Measurements from ENCODE around the gene YY1. TPM values are rescaled to one million over a fixed set of nuclear protein-coding genes. Genes with fewer than 3 reads are reported as not detected.

The YY1 gene
- total and polyA plus RNA-seq, 2 of the 4 experiments (the other 2 are of a cell fraction): 21.7 to 29.9 TPM

DNA sequence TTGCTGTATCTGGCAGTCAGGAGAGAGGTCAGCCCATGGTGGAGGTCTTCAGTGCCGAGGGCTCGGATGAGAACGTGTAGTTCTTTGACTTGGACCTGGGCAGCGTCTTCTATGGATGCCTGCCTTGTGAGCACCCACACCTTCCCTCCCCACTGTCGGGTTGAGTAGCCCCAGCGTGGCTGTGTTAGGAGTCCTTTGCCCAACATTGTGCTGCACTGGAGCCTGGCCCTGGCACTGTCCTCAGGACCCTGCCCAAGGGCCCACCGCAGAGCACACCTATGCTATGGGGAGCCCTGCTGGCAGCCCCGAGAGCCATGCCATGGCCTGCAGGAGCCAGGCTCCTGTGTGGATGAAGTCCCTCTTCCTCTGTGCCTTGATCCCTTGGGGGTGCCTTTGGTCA is 40.6 kb downstream of the YY1 start:
- peaks cover 26% of the 10 kb centered on the region for H3K36me3 ChIP-seq (ENCODE audit: control insufficient read depth, insufficient read depth, low read length)
- dilution Hi-C loops (cut with HindIII; ENCODE audit: low sequenced_read_pairs, unreplicated experiment): no loop called here
- H2BK15ac ChIP-seq (ENCODE audit: low read depth, low read length): no peak overlapping the region
- peaks cover 11% of the 10 kb centered on the region for H3K4me1 ChIP-seq (ENCODE audit: control insufficient read depth, insufficient read depth, low read length)
- H3K9me3 ChIP-seq (ENCODE audit: control insufficient read depth, insufficient read depth, low read length): no peaks in the 10 kb centered on the region
- H2BK5ac ChIP-seq (ENCODE audit: low read depth, low read length, poor library complexity, severe bottlenecking): no peak overlapping the region
- no peak overlapping the region for H3K27ac ChIP-seq (ENCODE audit: insufficient read depth, low read length)
- ChIA-PET POLR2A (ENCODE audit: unreplicated experiment) (no interaction called here), CTCF (interaction anchor here (1.4 kb wide), 1 partner anchor 39 kb away, joined by 4 read pairs; no protein-coding TSS in a partner anchor)
- no peak overlapping the region for H4K8ac ChIP-seq (ENCODE audit: low read depth in 2 of 2, low read length in 2 of 2)
- BruUV-seq (replicated peaks): no TSS peak
- 100% methylated on average over 3 of the region's 8 CpGs; no CpG with 5 or more reads in 1 of the 2 experiments for WGBS, 2 experiments (ENCODE audit: extremely low coverage in 2 of 2, insufficient read length in 1 of 2)
- no peak overlapping the region for H3K4me3 ChIP-seq (ENCODE audit: insufficient read depth, low read depth, low read length)
- H2AFZ ChIP-seq (replicated peaks; ENCODE audit: low read length, poor library complexity): no peak overlapping the region
- in situ Hi-C loops (cut with MboI; ENCODE audit: low sequenced_read_pairs): no loop called here
- H3K18ac ChIP-seq (ENCODE audit: low read depth, low read length): no peak overlapping the region
- H4K20me1 ChIP-seq (ENCODE audit: insufficient read depth, low read length): peaks cover 47% of the 10 kb centered on the region
- peaks cover 39 to 80% of the 10 kb centered on the region in 2 experiments for H3K79me1 ChIP-seq (ENCODE audit: low read depth in 1 of 2, low read length in 2 of 2)
- no peak for ATAC-seq (ENCODE audit: low read depth)
- no peak overlapping the region for H3K56ac ChIP-seq (ENCODE audit: extremely low read depth, insufficient read depth, low read length)
- H4K91ac ChIP-seq (ENCODE audit: insufficient read depth, low read depth, low read length): no peak overlapping the region
- TF ChIP-seq BHLHE40 (IDR thresholded peaks at IDR 0.05; ENCODE audit: low read depth, low read length) (no peak), CHD1 (IDR thresholded peaks at IDR 0.05; ENCODE audit: low read depth, low read length) (no peak), CEBPB (IDR thresholded peaks at IDR 0.05; ENCODE audit: low read depth, low read length) (no peak), POLR2A (IDR thresholded peaks at IDR 0.05; ENCODE audit: low read depth, low read length) (no peak), NFE2L2 (IDR thresholded peaks at IDR 0.05; ENCODE audit: low read depth, low read length) (no peak), RCOR1 (IDR thresholded peaks at IDR 0.05; ENCODE audit: insufficient replicate concordance, low read length) (no peak), RFX5 (IDR thresholded peaks at IDR 0.05; ENCODE audit: low read depth, low read length) (no peak), RAD21 (IDR thresholded peaks at IDR 0.05; ENCODE audit: low read length) (no peak), MAFK (IDR thresholded peaks at IDR 0.05; ENCODE audit: low read depth, low read length) (no peak), FOS (IDR thresholded peaks at IDR 0.05; ENCODE audit: low read depth, low read length) (no peak), MXI1 (IDR thresholded peaks at IDR 0.05; ENCODE audit: borderline replicate concordance, low read depth, low read length) (no peak)
- TF ChIP-seq, protein P1, sequence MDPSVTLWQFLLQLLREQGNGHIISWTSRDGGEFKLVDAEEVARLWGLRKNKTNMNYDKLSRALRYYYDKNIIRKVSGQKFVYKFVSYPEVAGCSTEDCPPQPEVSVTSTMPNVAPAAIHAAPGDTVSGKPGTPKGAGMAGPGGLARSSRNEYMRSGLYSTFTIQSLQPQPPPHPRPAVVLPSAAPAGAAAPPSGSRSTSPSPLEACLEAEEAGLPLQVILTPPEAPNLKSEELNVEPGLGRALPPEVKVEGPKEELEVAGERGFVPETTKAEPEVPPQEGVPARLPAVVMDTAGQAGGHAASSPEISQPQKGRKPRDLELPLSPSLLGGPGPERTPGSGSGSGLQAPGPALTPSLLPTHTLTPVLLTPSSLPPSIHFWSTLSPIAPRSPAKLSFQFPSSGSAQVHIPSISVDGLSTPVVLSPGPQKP (IDR thresholded peaks at IDR 0.05; ENCODE audit: borderline replicate concordance, low read depth, low read length): no peak
- TF ChIP-seq, protein P2, sequence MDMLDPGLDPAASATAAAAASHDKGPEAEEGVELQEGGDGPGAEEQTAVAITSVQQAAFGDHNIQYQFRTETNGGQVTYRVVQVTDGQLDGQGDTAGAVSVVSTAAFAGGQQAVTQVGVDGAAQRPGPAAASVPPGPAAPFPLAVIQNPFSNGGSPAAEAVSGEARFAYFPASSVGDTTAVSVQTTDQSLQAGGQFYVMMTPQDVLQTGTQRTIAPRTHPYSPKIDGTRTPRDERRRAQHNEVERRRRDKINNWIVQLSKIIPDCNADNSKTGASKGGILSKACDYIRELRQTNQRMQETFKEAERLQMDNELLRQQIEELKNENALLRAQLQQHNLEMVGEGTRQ (IDR thresholded peaks at IDR 0.05; ENCODE audit: low read depth, low read length): no peak
- H2BK20ac ChIP-seq (ENCODE audit: low read depth, low read length): no peak overlapping the region
- H4K5ac ChIP-seq (ENCODE audit: low read depth, low read length): no peak overlapping the region
- H3K23ac ChIP-seq (ENCODE audit: low read depth, low read length): peak overlapping the region; percentile 21; the same call in 1 of the 2 replicates
- no peaks in the 10 kb centered on the region for H3K27me3 ChIP-seq (ENCODE audit: control insufficient read depth, insufficient read depth, low read length)
- H3K9ac ChIP-seq (ENCODE audit: low read depth, low read length): no peak overlapping the region
- no peak overlapping the region for H2BK120ac ChIP-seq (ENCODE audit: low read depth, low read length)
- no peak overlapping the region for H3K4me2 ChIP-seq (ENCODE audit: low read depth, low read length)
- H2AK9ac ChIP-seq (replicated peaks; ENCODE audit: low read depth, low read length, poor library complexity): no peak overlapping the region
- peaks cover 31% of the 10 kb centered on the region for H3K9me1 ChIP-seq (ENCODE audit: insufficient read depth, low read length)
- no peak overlapping the region for H2AK5ac ChIP-seq (ENCODE audit: low read depth, low read length)
- intact Hi-C loops (cut with micrococcal nuclease): no loop called here
- no peak overlapping the region for H3K14ac ChIP-seq (replicated peaks; ENCODE audit: low read depth, low read length)
- no peak for DNase-seq
- H3K4ac ChIP-seq (ENCODE audit: low read depth, low read length): no peak overlapping the region
